K562 (cell line): ENCODE data around the gene BDNF.

Experiments used
- CHD2 ChIP-seq: IDR thresholded peaks from 2 replicates; pipeline ENCODE4 v1.6.1; 2011; ENCODE audit warnings: low read depth, low read length
- FOXK2 ChIP-seq, 2 experiments: fragments of 450-650 bp; IDR thresholded peaks in 1 of 2; conservative IDR thresholded peaks in 1 of 2; 2 replicates each; pipeline ENCODE4 v1.6.1; 2016; ENCODE audit warnings: low read depth in 2 of 2, mild to moderate bottlenecking in 1 of 2
- GABPA ChIP-seq: fragments of 200-800 bp; sonication (Bioruptor generic); conservative IDR thresholded peaks from 2 replicates; pipeline ENCODE4 v1.6.1; 2016; ENCODE audit warnings: low read depth, missing genetic modification characterization, missing compliant biosample characterization
- MED1 ChIP-seq: sonication (generic); formaldehyde crosslinking; IDR thresholded peaks from 2 replicates; pipeline ENCODE4 v1.8.1; 2023; ENCODE audit warnings: missing genetic modification reagents, borderline replicate concordance
- MXI1 ChIP-seq: IDR thresholded peaks from 2 replicates; pipeline ENCODE4 v1.6.1; 2011; ENCODE audit warnings: low read depth, mild to moderate bottlenecking, improper control_type of control experiment, low read length
- NFATC3 ChIP-seq: fragments of 450-650 bp; IDR thresholded peaks from 2 replicates; pipeline ENCODE4 v1.6.1; 2017; ENCODE audit warnings: mild to moderate bottlenecking
- POLR2A ChIP-seq: fragments of 450-650 bp; conservative IDR thresholded peaks from 2 replicates; pipeline ENCODE4 v1.6.1; 2016
- TF ChIP-seq, protein P1 (sequence below): sonication (generic); formaldehyde crosslinking; IDR thresholded peaks from 2 replicates; pipeline ENCODE4 v1.8.1; 2023; ENCODE audit warnings: mild to moderate bottlenecking, missing genetic modification reagents

DNA sequence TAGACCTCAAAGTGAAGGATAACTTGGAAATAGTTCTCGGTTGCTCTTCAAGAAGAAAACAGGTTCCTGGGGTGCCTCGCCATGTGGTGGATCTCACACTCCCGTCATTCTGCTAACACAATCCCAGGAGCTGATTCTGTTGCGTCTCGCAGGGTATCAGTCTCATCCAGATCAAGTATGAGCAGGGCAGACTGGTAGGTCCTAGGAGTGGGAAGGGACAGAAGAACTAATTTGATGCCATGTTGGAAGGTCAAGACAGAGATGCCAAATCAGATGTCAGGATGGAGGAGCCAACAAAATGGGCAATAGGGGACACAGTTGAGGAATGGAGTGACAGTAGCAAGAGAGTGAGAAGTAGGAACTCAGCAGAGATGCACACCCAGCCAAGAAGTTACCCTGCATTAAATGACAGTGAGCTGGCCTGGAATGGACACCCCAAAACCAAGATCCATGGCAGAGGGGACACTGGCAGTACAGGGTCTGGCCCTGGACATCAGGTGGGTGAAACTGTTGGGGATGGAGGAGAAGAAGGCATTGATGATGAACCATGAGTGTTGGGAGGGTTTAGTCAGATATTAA lies 76.2 kb downstream of the BDNF start:
- TF ChIP-seq CHD2 (no peak), NFATC3 (no peak), MED1 (no peak), POLR2A (no peak), GABPA (tag) (no peak), FOXK2 (conservative IDR thresholded peaks at IDR 0.05 in 1 of 2, IDR thresholded peaks at IDR 0.05 in 1 of 2; ENCODE audit: low read depth in 2 of 2) (no peak), MXI1 (no peak)
- TF ChIP-seq, protein P1, sequence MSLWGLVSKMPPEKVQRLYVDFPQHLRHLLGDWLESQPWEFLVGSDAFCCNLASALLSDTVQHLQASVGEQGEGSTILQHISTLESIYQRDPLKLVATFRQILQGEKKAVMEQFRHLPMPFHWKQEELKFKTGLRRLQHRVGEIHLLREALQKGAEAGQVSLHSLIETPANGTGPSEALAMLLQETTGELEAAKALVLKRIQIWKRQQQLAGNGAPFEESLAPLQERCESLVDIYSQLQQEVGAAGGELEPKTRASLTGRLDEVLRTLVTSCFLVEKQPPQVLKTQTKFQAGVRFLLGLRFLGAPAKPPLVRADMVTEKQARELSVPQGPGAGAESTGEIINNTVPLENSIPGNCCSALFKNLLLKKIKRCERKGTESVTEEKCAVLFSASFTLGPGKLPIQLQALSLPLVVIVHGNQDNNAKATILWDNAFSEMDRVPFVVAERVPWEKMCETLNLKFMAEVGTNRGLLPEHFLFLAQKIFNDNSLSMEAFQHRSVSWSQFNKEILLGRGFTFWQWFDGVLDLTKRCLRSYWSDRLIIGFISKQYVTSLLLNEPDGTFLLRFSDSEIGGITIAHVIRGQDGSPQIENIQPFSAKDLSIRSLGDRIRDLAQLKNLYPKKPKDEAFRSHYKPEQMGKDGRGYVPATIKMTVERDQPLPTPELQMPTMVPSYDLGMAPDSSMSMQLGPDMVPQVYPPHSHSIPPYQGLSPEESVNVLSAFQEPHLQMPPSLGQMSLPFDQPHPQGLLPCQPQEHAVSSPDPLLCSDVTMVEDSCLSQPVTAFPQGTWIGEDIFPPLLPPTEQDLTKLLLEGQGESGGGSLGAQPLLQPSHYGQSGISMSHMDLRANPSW, result no peak
